K562 (cell line): ENCODE data around the gene UBALD2. TPM values are rescaled to one million over a fixed set of nuclear protein-coding genes. Genes with fewer than 3 reads are reported as not detected.

ENCODE experiments used
- ATF7 ChIP-seq: fragments of 450-650 bp; IDR thresholded peaks from 2 replicates; pipeline ENCODE4 v1.7.1; 2014; ENCODE audit warnings: mild to moderate bottlenecking, moderate library complexity
- BCL6 ChIP-seq: fragments of 250-450 bp; sonication (Bioruptor Pico); IDR thresholded peaks from 2 replicates; pipeline ENCODE4 v1.4.0; 2020
- CBX1 ChIP-seq: sonication (generic); IDR thresholded peaks from 2 replicates; pipeline ENCODE4 v1.6.1; 2016; ENCODE audit warnings: antibody characterized with exemption, low read depth, mild to moderate bottlenecking
- CREB3 ChIP-seq: fragments of 450-650 bp; conservative IDR thresholded peaks from 2 replicates; pipeline ENCODE4 v1.6.1; 2016; ENCODE audit warnings: missing genetic modification characterization, low read depth, mild to moderate bottlenecking, missing compliant biosample characterization, moderate library complexity
- FOS ChIP-seq: IDR thresholded peaks from 3 replicates; pipeline ENCODE4 v1.6.1; 2011; ENCODE audit not compliant: insufficient read length; ENCODE audit errors: extremely low read depth
- HDAC1 ChIP-seq, 2 experiments: fragments of 450-650 bp; IDR thresholded peaks; 2 replicates each; pipeline ENCODE4 v1.6.1; 2016 to 2017; ENCODE audit warnings: inconsistent platforms in 1 of 2, mild to moderate bottlenecking in 1 of 2, moderate library complexity in 1 of 2
- LEF1 ChIP-seq: fragments of 450-650 bp; IDR thresholded peaks from 2 replicates; pipeline ENCODE4 v1.6.1; 2016; ENCODE audit warnings: mild to moderate bottlenecking
- MCM3 ChIP-seq: fragments of 450-650 bp; IDR thresholded peaks from 2 replicates; pipeline ENCODE4 v1.6.1; 2016
- NRF1 ChIP-seq, 2 experiments: fragments of 450-650 bp; IDR thresholded peaks in 1 of 2; conservative IDR thresholded peaks in 1 of 2; 2 replicates each; pipeline ENCODE4 v1.6.1; 2014; ENCODE audit warnings: mild to moderate bottlenecking in 2 of 2
- POLR2H ChIP-seq: IDR thresholded peaks from 2 replicates; pipeline ENCODE4 v1.6.1; 2016; ENCODE audit warnings: missing genetic modification characterization, low read depth, mild to moderate bottlenecking, control low read depth, missing compliant biosample characterization, moderate library complexity
- RBM15 ChIP-seq: fragments of 200-400 bp; formaldehyde crosslinking; IDR thresholded peaks from 2 replicates; pipeline ENCODE4 v1.6.1; 2018; ENCODE audit warnings: mild to moderate bottlenecking, low read length, moderate library complexity; ENCODE audit not compliant: insufficient read depth
- SAFB2 ChIP-seq: fragments of 200-400 bp; formaldehyde crosslinking; IDR thresholded peaks from 2 replicates; pipeline ENCODE4 v1.6.1; 2018; ENCODE audit warnings: borderline replicate concordance, low read length, low read depth, moderate library complexity; ENCODE audit not compliant: severe bottlenecking
- SPI1 ChIP-seq: IDR thresholded peaks from 2 replicates; pipeline ENCODE4 v1.6.1; 2011; ENCODE audit warnings: low read depth, low read length, control low read depth, borderline replicate concordance
- STAT5A ChIP-seq: IDR thresholded peaks from 2 replicates; pipeline ENCODE4 v1.6.1; 2012; ENCODE audit warnings: low read length, inconsistent platforms, borderline replicate concordance
- TFAM ChIP-seq: fragments of 250-450 bp; sonication (Bioruptor Pico); conservative IDR thresholded peaks from 2 replicates; pipeline ENCODE4 v1.5.0; 2021; ENCODE audit warnings: mild to moderate bottlenecking, moderate library complexity
- TRIM25 ChIP-seq: fragments of 450-650 bp; IDR thresholded peaks from 2 replicates; pipeline ENCODE4 v1.7.0; 2016; ENCODE audit warnings: borderline replicate concordance
- XRCC4 ChIP-seq: IDR thresholded peaks from one replicate; pipeline ENCODE4 v1.6.1; 2011; ENCODE audit not compliant: insufficient read depth, insufficient read length; ENCODE audit errors: extremely low read depth
- ZBTB11 ChIP-seq, 3 experiments: fragments of 200-800 bp in 1 of 3; fragments of 250-450 bp in 1 of 3; fragments of 450-650 bp in 1 of 3; sonication (Bioruptor Pico) in 1 of 3; sonication (Bioruptor generic) in 1 of 3; formaldehyde crosslinking in 1 of 3; IDR thresholded peaks; 2 replicates each; pipeline versions ENCODE4 v1.6.1 to v1.8.0; 2016 to 2022; ENCODE audit warnings: mild to moderate bottlenecking in 2 of 3, missing genetic modification characterization in 2 of 3, missing compliant biosample characterization in 1 of 3, moderate library complexity in 1 of 3
- ZBTB8A ChIP-seq: fragments of 450-650 bp; IDR thresholded peaks from 2 replicates; pipeline ENCODE4 v1.6.1; 2018; ENCODE audit warnings: mild to moderate bottlenecking, moderate library complexity; ENCODE audit not compliant: partially characterized antibody
- ZNF175 ChIP-seq: fragments of 200-800 bp; sonication (Bioruptor generic); IDR thresholded peaks from 2 replicates; pipeline ENCODE4 v1.6.1; 2016; ENCODE audit warnings: low read depth, mild to moderate bottlenecking, missing genetic modification characterization, missing compliant biosample characterization
- polyA plus RNA-seq, 8 experiments: library from polyadenylated mRNA; depleted of rRNA in 4 of 8; stranded (reverse) in 5 of 8; unstranded in 3 of 8; fragments of >200 nt; fragmentation: Nextera tagmentation in 2 of 8; fragmentation: Illumina TruSeq in 1 of 8; extraction: Ambion mirVana in 2 of 8; extraction: Trizol in 1 of 8; gene quantifications; 2 replicates each; pipeline versions ENCODE4 v1.2.1 to v1.2.3, GENCODE V29; 2011 to 2014; ENCODE audit warnings: inconsistent platforms in 1 of 8, missing spikeins in 1 of 8
- total RNA-seq, 7 experiments: library from RNA; depleted of rRNA in 6 of 7; stranded (reverse); fragments of >200 nt in 6 of 7; fragmentation: Illumina TruSeq in 2 of 7; extraction: Trizol in 2 of 7; gene quantifications; 2 replicates each; pipeline versions ENCODE4 v1.2.1 to v1.2.3, GENCODE V29; 2011 to 2021; ENCODE audit warnings: low replicate concordance in 1 of 7

Gene UBALD2
- total and polyA plus RNA-seq, 9 of the 15 experiments (the other 6 are each of a cell fraction or from before 2014, with no cell fraction given), result 2.3 to 94.1 (median 25.3) TPM

- TF ChIP-seq ZBTB11 (CRISPR knock-in tag; IDR thresholded peaks at IDR 0.05) (peak in 1 of 3 experiments; percentile 54; a peak in 1 of 6 replicates), TFAM (CRISPR knock-in tag) (no peak), STAT5A (no peak), FOS (peak; percentile 96), SPI1 (no peak), MCM3 (no peak), RBM15 (no peak), NRF1 (conservative IDR thresholded peaks at IDR 0.05 in 1 of 2, IDR thresholded peaks at IDR 0.05 in 1 of 2) (peak; percentile 83 to 85), ZNF175 (CRISPR knock-in tag) (peak; percentile 94), XRCC4 (no peak), TRIM25 (no peak), POLR2H (tag) (peak; percentile 93), BCL6 (CRISPR knock-in tag) (no peak), SAFB2 (no peak), CREB3 (tag) (peak; percentile 74), ZBTB8A (no peak), CBX1 (peak; percentile 67; the same call in 1 of the 2 replicates), HDAC1 (IDR thresholded peaks at IDR 0.05) (0 out of 4 replicates have a peak, but pooled peaks of 1 of the 2 experiments have one; percentile 27), ATF7 (peak; percentile 88), LEF1 (peak; percentile 75; the same call in 1 of the 2 replicates)
Observed at GRCh38 chr17:76264755-76265623, at the start of gene UBALD2 (continued).
